Psoas muscle (tissue), 8 donors: ENCODE data around the gene TSGA10IP. TPM values are rescaled to one million over a fixed set of nuclear protein-coding genes. Genes with fewer than 3 reads are reported as not detected.

Source experiments
- ATAC-seq, 4 donors: fragments of 200-7000 bp; cut with Tn5 transposase; one replicate each; pipeline ENCODE4 v1.9.1; 2020; ENCODE audit warnings: moderate library complexity in 3 of 4, mild to moderate bottlenecking in 2 of 4
- DNase-seq, 2 donors: peaks; one replicate each; pipeline ENCODE4 v3.0.0-alpha.2; 2020
- H3K27ac ChIP-seq: fragments of 200-600 bp; one replicate; pipeline ENCODE4 v1.8.0; 2022
- H3K27me3 ChIP-seq, 3 donors: fragments of 200-600 bp in 1 of 3; one replicate each; pipeline versions ENCODE4 v1.6.1 to v1.8.0; 2013 to 2022; ENCODE audit warnings: low read length in 2 of 3, mild to moderate bottlenecking in 2 of 3, moderate library complexity in 1 of 3; ENCODE audit not compliant: insufficient read depth in 3 of 3
- H3K36me3 ChIP-seq, 2 donors: fragments of 200-600 bp in 1 of 2; one replicate each; pipeline versions ENCODE4 v1.6.1 to v1.8.0; 2013 to 2022; ENCODE audit warnings: low read depth in 1 of 2, mild to moderate bottlenecking in 1 of 2, moderate library complexity in 1 of 2; ENCODE audit not compliant: insufficient read depth in 1 of 2
- H3K4me1 ChIP-seq: fragments of 200-600 bp; one replicate; pipeline ENCODE4 v1.8.0; 2022
- H3K4me3 ChIP-seq: fragments of 200-600 bp; one replicate; pipeline ENCODE4 v1.8.0; 2022; ENCODE audit warnings: mild to moderate bottlenecking
- H3K9me3 ChIP-seq: fragments of 200-600 bp; one replicate; pipeline ENCODE4 v1.8.0; 2022
- CTCF ChIP-seq: fragments of 200-600 bp; IDR thresholded peaks from one replicate; pipeline ENCODE4 v1.8.0; 2022; ENCODE audit warnings: antibody characterized with exemption
- WGBS, 3 donors: extraction: QIAGEN DNeasy Blood & Tissue Kit; methylation state at CpG; one replicate each; pipeline versions ENCODE4 v1.1.6 to v1.1.7; 2013; 5-methylcytosine and 5-hydroxymethylcytosine counted together
- intact Hi-C, 2 donors: fragments of 100-400 bp; cut with DNase I; formaldehyde crosslinking; loops; one replicate each; pipeline versions ENCODE4 v1.11.0 to v1.14.2; 2022
- polyA plus RNA-seq, 3 donors: library from polyadenylated mRNA; stranded (reverse); fragments of 200-250 nt; gene quantifications; one replicate each; pipeline ENCODE4 v1.2.3, GENCODE V29; 2013
- total RNA-seq, 4 donors: library from RNA; stranded (reverse); fragmentation: NEBNext Ultra II Directional in 2 of 4; extraction: Animal tissue kit (Norgen Biotek cat#: 25700) in 2 of 4; gene quantifications; one replicate each; pipeline versions ENCODE4 v1.2.1 to v1.2.4, GENCODE V29; 2021 to 2023
- donor health status: healthy with polysubstance abuse.
- donor health status: DM: no; HTN: no; CAD: no; lungs with moderate emphysema.
- donor health status: Bipolar disorder and iron deficiency.
- donor health status: healthy.
- donor health status: DM: yes; HTN: yes; CAD: no.
- donor health status: DM: no; HTN: no; CAD: no.
- donor health status: DM: no; HTN: no; CAD: no.
- donor health status: DM: yes; HTN: yes; CAD: no.

TSGA10IP gene
- total and polyA plus RNA-seq, 7 donors, result not detected

- peaks cover 39% of the 10 kb centered on the region for H3K4me1 ChIP-seq
- ATAC-seq (no peak), DNase-seq (peak; percentile 67 to 69)
- WGBS, 3 donors, result 18 to 30% (median 20%) methylated on average over 14 of the region's 14 CpGs
- intact Hi-C loops, result no loop called here
- H3K9me3 ChIP-seq, result no peaks in the 10 kb centered on the region
- peaks cover 0 to 17% (median 0%) of the 10 kb centered on the region in 3 donors for H3K27me3 ChIP-seq
- peak; percentile 9 for TF ChIP-seq CTCF
- peaks cover 0 to 3% of the 10 kb centered on the region in 2 donors for H3K36me3 ChIP-seq
- H3K4me3 ChIP-seq, result peak overlapping the region; percentile 1
- H3K27ac ChIP-seq, result no peak overlapping the region
Measured at GRCh38 chr11:65911682-65912568, 33.4 kb upstream of the TSGA10IP start.

GRCh38 chr11:65912845-65913244, 32.4 kb upstream of the TSGA10IP start:
- H3K4me3 ChIP-seq, result no peak overlapping the region
- intact Hi-C loops, result no loop called here
- ATAC-seq, result no peak
- H3K36me3 ChIP-seq, result peaks cover 0 to 7% of the 10 kb centered on the region in 2 donors
- H3K27me3 ChIP-seq, result peaks cover 0 to 17% (median 0%) of the 10 kb centered on the region in 3 donors
- WGBS, 3 donors, result 18 to 41% (median 37%) methylated on average over 4 of the region's 4 CpGs
- H3K27ac ChIP-seq, result peak overlapping the region; percentile 23
- H3K4me1 ChIP-seq, result peaks cover 48% of the 10 kb centered on the region
- no peak for TF ChIP-seq CTCF
- DNase-seq, result no peak
- H3K9me3 ChIP-seq, result no peaks in the 10 kb centered on the region

DNA sequence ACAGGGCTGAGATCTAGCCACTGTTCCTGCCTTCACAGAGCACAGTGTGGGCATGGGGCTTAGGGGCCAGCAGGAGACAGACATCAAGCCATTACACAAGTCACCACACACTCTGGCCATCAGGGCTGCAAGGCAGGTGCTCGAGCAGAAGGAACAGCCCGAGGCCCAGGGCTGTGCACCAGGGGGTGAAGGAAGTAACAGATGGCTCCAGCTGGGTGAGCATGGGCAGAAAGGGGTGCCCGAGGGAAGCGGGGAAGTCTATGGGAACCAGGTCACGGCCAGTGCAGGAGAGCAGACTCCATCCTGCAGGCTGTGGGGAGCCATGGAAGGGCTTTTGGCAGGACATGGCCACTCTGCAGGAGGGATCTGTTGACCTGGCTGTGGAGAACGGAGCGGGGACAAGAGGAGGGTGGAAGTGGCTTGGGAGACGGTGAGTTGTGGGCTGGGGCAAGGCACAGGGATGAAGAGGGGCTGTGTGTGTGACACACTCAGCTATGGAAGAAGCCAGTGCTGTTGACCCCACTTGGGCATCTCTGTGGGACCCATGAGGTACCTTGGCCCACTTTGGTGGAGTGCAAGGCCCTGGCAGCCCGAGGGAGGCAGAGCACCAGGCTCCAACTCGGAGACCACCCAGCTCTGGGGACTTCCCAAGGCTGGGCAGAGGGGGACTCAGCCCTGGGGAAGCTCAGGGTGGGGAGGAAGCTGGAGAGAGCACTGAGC, 30.0 kb upstream of the TSGA10IP start:
- H3K27ac ChIP-seq, result peak overlapping the region; percentile 99

GRCh38 chr11:65915821-65916251, 29.4 kb upstream of the TSGA10IP start:
- 6 to 14% (median 8%) methylated on average over 12 to 13 of the region's 13 CpGs for WGBS, 3 donors
- Histone ChIP-seq H3K27ac (peak overlapping the region; percentile 99), H3K9me3 (no peaks in the 10 kb centered on the region), H3K36me3 (peaks cover 0 to 12% of the 10 kb centered on the region in 2 donors), H3K4me1 (peaks cover 58% of the 10 kb centered on the region), H3K27me3 (peaks cover 0 to 9% (median 0%) of the 10 kb centered on the region in 3 donors), H3K4me3 (peak overlapping the region; percentile 100)
- DNase-seq (peak; percentile 92 to 96), ATAC-seq (peak; percentile 77 to 83 (median 78))
- intact Hi-C loops, result loop anchor here in 1 of 2 donors (2.0 kb wide), 1 partner anchor 25 kb away; the partner anchor contains the start of gene CCDC85B
- no peak for TF ChIP-seq CTCF

More for the DNA sequence above, 30.0 kb upstream of the TSGA10IP start:
- peaks cover 0 to 7% of the 10 kb centered on the region in 2 donors for H3K36me3 ChIP-seq
- H3K27me3 ChIP-seq, result peaks cover 0 to 13% (median 0%) of the 10 kb centered on the region in 3 donors
- intact Hi-C loops, result no loop called here
- DNase-seq, result no peak
- peaks cover 53% of the 10 kb centered on the region for H3K4me1 ChIP-seq
- no peak for TF ChIP-seq CTCF
- ATAC-seq, result no peak
- no peaks in the 10 kb centered on the region for H3K9me3 ChIP-seq
- H3K4me3 ChIP-seq, result peak overlapping the region; percentile 100
- 27 to 39% (median 34%) methylated on average over 10 of the region's 10 CpGs for WGBS, 3 donors
